Activated CD8-positive, alpha-beta T cell treated with anti-CD3 and anti-CD28 coated beads for 36 hours (primary cell): ENCODE data around the gene ELL2. TPM values are rescaled to one million over a fixed set of nuclear protein-coding genes. Genes with fewer than 3 reads are reported as not detected.
A peak's percentile ranks its signal among the peaks of the same experiment; 100 is the strongest.

Experiments used
- ATAC-seq: fragments of 200-7000 bp; cut with Tn5 transposase; one replicate; pipeline ENCODE4 v1.10.0; 2021; ENCODE audit warnings: mild to moderate bottlenecking, moderate library complexity
- CTCF ChIA-PET: fragments of 350-600 bp; sonication (Branson Sonifier 250); formaldehyde crosslinking; loops from one replicate; lab custom pipeline; 2021; ENCODE audit warnings: antibody characterized with exemption; lab: Charles Lee
- POLR2A ChIA-PET: fragments of 350-600 bp; sonication (Branson Sonifier 250); formaldehyde crosslinking; loops from one replicate; lab custom pipeline; 2021; ENCODE audit warnings: antibody characterized with exemption; lab: Charles Lee
- DNase-seq: peaks from one replicate; pipeline ENCODE4 v3.0.0-alpha.2; 2020
- H3K27ac Mint-ChIP-seq: one replicate; pipeline ENCODE4 v1.8.0; 2021; ENCODE audit warnings: mild to moderate bottlenecking, mixed read lengths
- H3K27me3 Mint-ChIP-seq: one replicate; pipeline ENCODE4 v1.8.0; 2021; ENCODE audit warnings: mixed read lengths
- H3K36me3 Mint-ChIP-seq: one replicate; pipeline ENCODE4 v1.8.0; 2021; ENCODE audit warnings: low read depth, mixed read lengths
- H3K4me1 Mint-ChIP-seq: one replicate; pipeline ENCODE4 v1.8.0; 2021; ENCODE audit warnings: low read depth, mixed read lengths
- H3K4me3 Mint-ChIP-seq: one replicate; pipeline ENCODE4 v1.8.0; 2021; ENCODE audit warnings: mild to moderate bottlenecking, moderate library complexity, mixed read lengths
- H3K9me3 Mint-ChIP-seq: one replicate; pipeline ENCODE4 v1.8.0; 2021; ENCODE audit warnings: mixed read lengths
- intact Hi-C: fragments of 100-400 bp; cut with micrococcal nuclease; formaldehyde crosslinking; loops from one replicate; pipeline ENCODE4 v1.10.0; 2022
- total RNA-seq, 2 experiments: library from RNA; stranded (reverse); gene quantifications; one replicate each; pipeline ENCODE4 v1.2.3, GENCODE V29; 2021
- TF ChIP-seq, protein P1 (sequence below): fragments of 200-600 bp; IDR thresholded peaks from one replicate; pipeline ENCODE4 v1.8.0; 2022; ENCODE audit warnings: antibody characterized with exemption, mild to moderate bottlenecking

ELL2 gene
- total RNA-seq, 2 experiments from 2014 or later: 39.7 to 46.3 TPM

DNA sequence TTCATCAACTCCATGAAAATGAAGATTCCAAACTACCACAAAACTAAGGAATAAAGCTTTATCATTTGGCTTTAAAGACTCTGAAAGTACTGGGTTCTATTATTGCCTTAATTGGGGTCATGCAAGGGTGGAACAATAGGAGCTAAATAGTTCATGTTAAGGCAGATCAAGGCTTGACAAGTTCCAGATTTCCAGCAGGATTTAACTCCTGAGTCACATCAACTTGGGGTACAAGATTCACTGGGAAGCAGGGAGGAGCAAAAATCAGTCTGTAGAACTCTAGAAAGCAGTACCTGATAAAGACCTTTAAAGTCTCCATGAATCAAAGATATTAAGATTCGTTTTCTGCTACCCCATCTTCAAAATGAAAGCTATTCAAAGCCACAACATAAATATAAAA is 97.2 kb downstream of the ELL2 start:
- Mint-ChIP-seq H3K9me3 (peaks cover 4% of the 10 kb centered on the region), H3K36me3 (peaks cover 4% of the 10 kb centered on the region), H3K4me1 (peaks cover 65% of the 10 kb centered on the region), H3K4me3 (no peak overlapping the region), H3K27ac (no peak overlapping the region), H3K27me3 (no peaks in the 10 kb centered on the region)
- ChIA-PET CTCF (interaction anchor here (1.0 to 1.5 kb wide), 3 partner anchors 10 to 481 kb away, joined by 3 read pairs; no protein-coding TSS in a partner anchor), POLR2A (interaction anchor here (0.6 kb wide), 1 partner anchor 618 kb away, joined by 3 read pairs; no protein-coding TSS in a partner anchor)
- TF ChIP-seq, protein P1, sequence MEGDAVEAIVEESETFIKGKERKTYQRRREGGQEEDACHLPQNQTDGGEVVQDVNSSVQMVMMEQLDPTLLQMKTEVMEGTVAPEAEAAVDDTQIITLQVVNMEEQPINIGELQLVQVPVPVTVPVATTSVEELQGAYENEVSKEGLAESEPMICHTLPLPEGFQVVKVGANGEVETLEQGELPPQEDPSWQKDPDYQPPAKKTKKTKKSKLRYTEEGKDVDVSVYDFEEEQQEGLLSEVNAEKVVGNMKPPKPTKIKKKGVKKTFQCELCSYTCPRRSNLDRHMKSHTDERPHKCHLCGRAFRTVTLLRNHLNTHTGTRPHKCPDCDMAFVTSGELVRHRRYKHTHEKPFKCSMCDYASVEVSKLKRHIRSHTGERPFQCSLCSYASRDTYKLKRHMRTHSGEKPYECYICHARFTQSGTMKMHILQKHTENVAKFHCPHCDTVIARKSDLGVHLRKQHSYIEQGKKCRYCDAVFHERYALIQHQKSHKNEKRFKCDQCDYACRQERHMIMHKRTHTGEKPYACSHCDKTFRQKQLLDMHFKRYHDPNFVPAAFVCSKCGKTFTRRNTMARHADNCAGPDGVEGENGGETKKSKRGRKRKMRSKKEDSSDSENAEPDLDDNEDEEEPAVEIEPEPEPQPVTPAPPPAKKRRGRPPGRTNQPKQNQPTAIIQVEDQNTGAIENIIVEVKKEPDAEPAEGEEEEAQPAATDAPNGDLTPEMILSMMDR: no peak
- intact Hi-C loops: no loop called here
- ATAC-seq: no peak
- DNase-seq: no peak

DNA sequence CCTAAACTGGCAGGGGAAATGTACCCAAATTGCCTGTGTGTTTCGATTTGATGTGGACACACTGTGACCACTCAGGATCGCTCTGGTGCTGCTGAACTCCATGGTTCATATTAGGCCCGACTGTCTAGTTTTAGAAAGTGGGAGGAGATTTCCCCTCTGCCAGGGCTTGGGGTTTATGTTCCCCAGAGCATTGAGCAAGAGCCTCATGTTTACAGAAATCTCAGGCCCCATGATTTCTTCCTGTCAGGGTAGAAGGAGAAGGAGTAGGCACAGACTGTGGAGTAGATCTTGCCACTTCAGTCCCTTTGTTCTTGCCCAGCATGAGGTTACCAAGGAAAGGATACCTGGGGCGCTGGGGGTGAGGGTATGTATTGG is 98.3 kb downstream of the ELL2 start:
- H3K4me3 Mint-ChIP-seq: no peak overlapping the region
- no peak for ATAC-seq
- peaks cover 2% of the 10 kb centered on the region for H3K9me3 Mint-ChIP-seq
- H3K4me1 Mint-ChIP-seq: peaks cover 66% of the 10 kb centered on the region
- no peak overlapping the region for H3K27ac Mint-ChIP-seq
- no peak for DNase-seq
- ChIA-PET CTCF (interaction anchor here (1.0 to 1.9 kb wide), 4 partner anchors 98 to 473 kb away, joined by 3 to 8 read pairs (median 4); partner anchors contain the start of gene ELL2), POLR2A (interaction anchor here (2.8 kb wide), 1 partner anchor 7 kb away, joined by 14 read pairs; no protein-coding TSS in a partner anchor)
- intact Hi-C loops: no loop called here
- TF ChIP-seq, protein P1: no peak
- peaks cover 2% of the 10 kb centered on the region for H3K36me3 Mint-ChIP-seq
- no peaks in the 10 kb centered on the region for H3K27me3 Mint-ChIP-seq

DNA sequence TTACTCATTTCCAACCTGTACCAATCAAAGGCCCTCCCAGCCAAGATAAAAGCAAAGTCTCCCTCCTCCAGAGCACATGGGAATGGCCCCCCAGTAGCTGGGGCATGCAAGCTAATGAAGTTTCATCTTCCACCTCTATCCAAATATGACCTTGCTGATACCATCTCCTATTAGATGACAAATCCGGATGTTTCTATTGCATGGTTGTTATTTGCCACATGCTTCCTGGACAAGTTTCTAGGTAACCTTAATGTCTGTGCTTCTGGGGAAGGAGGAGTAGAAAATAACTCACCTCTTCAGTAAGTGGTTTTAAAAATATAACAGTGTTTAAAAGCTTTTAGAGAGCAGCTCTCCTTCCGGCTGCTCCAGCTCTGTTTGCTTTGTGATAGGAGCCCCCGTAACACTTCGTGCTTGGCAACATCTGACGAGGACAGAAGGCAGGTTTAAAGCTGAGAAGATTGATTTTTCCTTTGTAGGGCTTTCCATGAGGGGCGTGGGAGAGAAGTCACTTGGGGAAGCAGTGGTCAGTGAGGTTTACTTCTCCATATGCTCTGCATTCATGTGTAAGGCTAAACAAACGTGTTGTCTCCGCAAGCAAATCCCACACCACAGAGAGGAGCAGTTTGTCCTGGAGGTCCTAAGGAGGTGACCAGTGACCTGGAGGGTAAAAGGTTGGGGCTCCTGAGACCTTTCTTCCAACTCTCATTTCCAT is 98.8 kb downstream of the ELL2 start:
- TF ChIP-seq, protein P1: no peak
- Mint-ChIP-seq H3K27me3 (no peaks in the 10 kb centered on the region), H3K36me3 (no peaks in the 10 kb centered on the region), H3K4me1 (peaks cover 66% of the 10 kb centered on the region), H3K4me3 (no peak overlapping the region), H3K9me3 (no peaks in the 10 kb centered on the region), H3K27ac (peak overlapping the region; percentile 62)
- intact Hi-C loops: no loop called here
- ATAC-seq (no peak), DNase-seq (no peak)
- ChIA-PET CTCF (interaction anchor here (1.2 to 2.2 kb wide), 5 partner anchors 81 to 474 kb away, joined by 3 to 10 read pairs (median 5); partner anchors contain the start of gene ELL2), POLR2A (interaction anchor here (0.9 to 2.8 kb wide), 2 partner anchors 8 to 54 kb away, joined by 4 to 14 read pairs; no protein-coding TSS in a partner anchor)

DNA sequence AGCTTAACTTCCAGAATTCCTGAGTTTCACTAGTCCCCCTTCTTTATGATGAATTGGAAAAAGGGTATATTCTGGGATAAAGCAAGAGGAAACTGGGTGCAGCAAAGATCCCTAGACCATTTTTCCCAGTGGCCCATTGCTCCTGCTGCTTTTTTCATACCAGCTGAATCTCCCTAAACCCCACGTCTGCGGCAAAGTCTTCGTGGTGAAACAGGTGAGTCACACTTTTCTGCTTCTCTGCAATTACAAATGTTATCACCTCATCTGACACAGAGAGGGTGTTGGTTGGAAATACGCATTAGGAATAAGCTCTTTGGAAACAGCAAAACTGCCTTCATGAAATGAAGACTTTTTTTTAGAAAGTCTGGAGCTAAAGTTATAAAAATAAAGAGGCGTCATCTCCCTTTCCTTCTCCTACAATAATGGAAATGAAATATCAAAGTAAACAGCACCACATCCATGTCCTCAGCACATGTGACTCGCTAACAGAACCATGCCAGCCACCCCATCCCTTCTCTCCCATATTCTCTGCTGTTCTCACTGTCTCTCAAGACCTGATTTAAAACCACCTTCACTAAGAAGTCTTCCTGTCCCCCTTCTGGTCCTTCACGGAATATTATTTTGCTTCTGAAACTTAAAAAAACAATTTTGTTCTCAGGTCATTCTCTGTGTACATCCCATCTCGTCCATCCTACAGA is 99.6 kb downstream of the ELL2 start:
- intact Hi-C loops: no loop called here
- no peaks in the 10 kb centered on the region for H3K27me3 Mint-ChIP-seq
- DNase-seq: peak; percentile 63
- H3K36me3 Mint-ChIP-seq: no peaks in the 10 kb centered on the region
- ChIA-PET CTCF (interaction anchor here (1.2 to 2.2 kb wide), 7 partner anchors 8 to 475 kb away, joined by 3 to 10 read pairs (median 5); partner anchors contain the start of gene ELL2), POLR2A (interaction anchor here (0.9 to 2.8 kb wide), 4 partner anchors 9 to 116 kb away, joined by 3 to 14 read pairs (median 4); no protein-coding TSS in a partner anchor)
- H3K4me3 Mint-ChIP-seq: no peak overlapping the region
- no peak for ATAC-seq
- H3K4me1 Mint-ChIP-seq: peaks cover 59% of the 10 kb centered on the region
- TF ChIP-seq, protein P1: no peak
- peak overlapping the region; percentile 62 for H3K27ac Mint-ChIP-seq
- no peaks in the 10 kb centered on the region for H3K9me3 Mint-ChIP-seq
